ENCODE data around the gene LUC7L. TPM values are rescaled to one million over a fixed set of nuclear protein-coding genes. Genes with fewer than 3 reads are reported as not detected.
"Not testable (repeated sequence)": the region's sequence is repeated elsewhere in the genome, so short reads cannot be mapped to it uniquely, and the experiment has no call there.

The LUC7L gene
- total RNA-seq, 4 donors from 2014 or later: 109 to 180 (median 123) TPM

DNA sequence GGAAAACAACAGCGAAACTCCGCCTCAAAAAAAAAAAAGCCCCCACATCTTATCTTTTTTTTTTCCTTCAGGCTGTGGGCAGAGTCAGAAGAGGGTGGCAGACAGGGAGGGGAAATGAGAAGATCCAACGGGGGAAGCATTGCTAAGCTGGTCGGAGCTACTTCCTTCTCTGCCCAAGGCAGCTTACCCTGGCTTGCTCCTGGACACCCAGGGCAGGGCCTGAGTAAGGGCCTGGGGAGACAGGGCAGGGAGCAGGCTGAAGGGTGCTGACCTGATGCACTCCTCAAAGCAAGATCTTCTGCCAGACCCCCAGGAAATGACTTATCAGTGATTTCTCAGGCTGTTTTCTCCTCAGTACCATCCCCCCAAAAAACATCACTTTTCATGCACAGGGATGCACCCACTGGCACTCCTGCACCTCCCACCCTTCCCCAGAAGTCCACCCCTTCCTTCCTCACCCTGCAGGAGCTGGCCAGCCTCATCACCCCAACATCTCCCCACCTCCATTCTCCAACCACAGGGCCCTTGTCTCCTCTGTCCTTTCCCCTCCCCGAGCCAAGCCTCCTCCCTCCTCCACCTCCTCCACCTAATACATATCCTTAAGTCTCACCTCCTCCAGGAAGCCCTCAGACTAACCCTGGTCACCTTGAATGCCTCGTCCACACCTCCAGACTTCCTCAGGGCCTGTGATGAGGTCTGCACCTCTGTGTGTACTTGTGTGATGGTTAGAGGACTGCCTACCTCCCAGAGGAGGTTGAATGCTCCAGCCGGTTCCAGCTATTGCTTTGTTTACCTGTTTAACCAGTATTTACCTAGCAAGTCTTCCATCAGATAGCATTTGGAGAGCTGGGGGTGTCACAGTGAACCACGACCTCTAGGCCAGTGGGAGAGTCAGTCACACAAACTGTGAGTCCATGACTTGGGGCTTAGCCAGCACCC, 54.0 kb downstream of the LUC7L start:
- WGBS, 2 donors: 16 to 21% methylated on average over 7 to 8 of the region's 8 CpGs
- H3K9me3 ChIP-seq: no peaks in the 10 kb centered on the region
- no peaks in the 10 kb centered on the region for H3K36me3 ChIP-seq
- no peak overlapping the region for H3K27ac ChIP-seq
- H3K4me3 ChIP-seq: no peak overlapping the region
- peaks cover 0 to 26% (median 3%) of the 10 kb centered on the region in 4 donors for H3K4me1 ChIP-seq
- no peak for DNase-seq (ENCODE audit: low spot score in 2 of 2)
- TF ChIP-seq POLR2A (IDR thresholded peaks at IDR 0.05) (no peak), CTCF (IDR thresholded peaks at IDR 0.05) (no peak), EP300 (IDR thresholded peaks at IDR 0.05) (no peak)
- peaks cover 0 to 77% of the 10 kb centered on the region in 2 donors for H3K27me3 ChIP-seq

DNA sequence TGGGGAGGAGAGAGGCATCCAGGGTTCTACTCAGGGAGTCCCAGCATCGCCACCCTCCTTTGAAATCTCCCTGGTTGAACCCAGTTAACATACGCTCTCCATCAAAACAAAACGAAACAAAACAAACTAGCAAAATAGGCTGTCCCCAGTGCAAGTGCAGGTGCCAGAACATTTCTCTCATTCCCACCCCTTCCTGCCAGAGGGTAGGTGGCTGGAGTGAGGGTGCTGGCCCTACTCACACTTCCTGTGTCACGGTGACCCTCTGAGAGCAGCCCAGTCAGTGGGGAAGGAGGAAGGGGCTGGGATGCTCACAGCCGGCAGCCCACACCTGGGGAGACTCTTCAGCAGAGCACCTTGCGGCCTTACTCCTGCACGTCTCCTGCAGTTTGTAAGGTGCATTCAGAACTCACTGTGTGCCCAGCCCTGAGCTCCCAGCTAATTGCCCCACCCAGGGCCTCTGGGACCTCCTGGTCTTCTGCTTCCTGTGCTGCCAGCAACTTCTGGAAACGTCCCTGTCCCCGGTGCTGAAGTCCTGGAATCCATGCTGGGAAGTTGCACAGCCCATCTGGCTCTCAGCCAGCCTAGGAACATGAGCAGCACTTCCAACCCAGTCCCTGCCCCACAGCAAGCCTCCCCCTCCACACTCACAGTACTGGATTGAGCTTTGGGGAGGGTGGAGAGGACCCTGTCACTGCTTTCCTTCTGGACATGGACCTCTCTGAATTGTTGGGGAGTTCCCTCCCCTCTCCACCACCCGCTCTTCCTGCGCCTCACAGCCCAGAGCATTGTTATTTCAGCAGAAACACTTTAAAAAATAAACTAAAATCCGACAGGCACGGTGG, 55.1 kb downstream of the LUC7L start:
- not testable (repeated sequence) for H3K4me3 ChIP-seq; H3K27ac ChIP-seq; H3K9me3 ChIP-seq; H3K36me3 ChIP-seq; DNase-seq (ENCODE audit: low spot score in 2 of 2)
- peaks cover 0 to 19% (median 2%) of the 10 kb centered on the region in 4 donors for H3K4me1 ChIP-seq
- peaks cover 0 to 76% of the 10 kb centered on the region in 2 donors for H3K27me3 ChIP-seq
- 22 to 30% methylated on average over 7 to 8 of the region's 13 CpGs for WGBS, 2 donors

DNA sequence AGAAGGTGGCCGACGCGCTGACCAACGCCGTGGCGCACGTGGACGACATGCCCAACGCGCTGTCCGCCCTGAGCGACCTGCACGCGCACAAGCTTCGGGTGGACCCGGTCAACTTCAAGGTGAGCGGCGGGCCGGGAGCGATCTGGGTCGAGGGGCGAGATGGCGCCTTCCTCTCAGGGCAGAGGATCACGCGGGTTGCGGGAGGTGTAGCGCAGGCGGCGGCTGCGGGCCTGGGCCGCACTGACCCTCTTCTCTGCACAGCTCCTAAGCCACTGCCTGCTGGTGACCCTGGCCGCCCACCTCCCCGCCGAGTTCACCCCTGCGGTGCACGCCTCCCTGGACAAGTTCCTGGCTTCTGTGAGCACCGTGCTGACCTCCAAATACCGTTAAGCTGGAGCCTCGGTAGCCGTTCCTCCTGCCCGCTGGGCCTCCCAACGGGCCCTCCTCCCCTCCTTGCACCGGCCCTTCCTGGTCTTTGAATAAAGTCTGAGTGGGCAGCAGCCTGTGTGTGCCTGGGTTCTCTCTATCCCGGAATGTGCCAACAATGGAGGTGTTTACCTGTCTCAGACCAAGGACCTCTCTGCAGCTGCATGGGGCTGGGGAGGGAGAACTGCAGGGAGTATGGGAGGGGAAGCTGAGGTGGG, 55.9 kb downstream of the LUC7L start:
- H3K36me3 ChIP-seq; H3K9me3 ChIP-seq; H3K27ac ChIP-seq; H3K4me3 ChIP-seq; DNase-seq (ENCODE audit: low spot score in 2 of 2): not testable (repeated sequence)
- peaks cover 0 to 19% (median 2%) of the 10 kb centered on the region in 4 donors for H3K4me1 ChIP-seq
- peaks cover 0 to 76% of the 10 kb centered on the region in 2 donors for H3K27me3 ChIP-seq
- WGBS, 2 donors: 2 to 4% methylated on average over 8 to 17 of the region's 44 CpGs

- not testable (repeated sequence) for H3K27ac ChIP-seq; DNase-seq (ENCODE audit: low spot score in 2 of 2); H3K9me3 ChIP-seq; H3K4me3 ChIP-seq; H3K36me3 ChIP-seq
- Histone ChIP-seq H3K4me1 (peaks cover 0 to 17% (median 1%) of the 10 kb centered on the region in 4 donors), H3K27me3 (peaks cover 0 to 76% of the 10 kb centered on the region in 2 donors)
- WGBS, 2 donors: no CpG with 5 or more reads among the region's 74 CpGs
These were observed 56.8 kb downstream of the LUC7L start, which contains the start of gene HBA2 for GRCh38 chr16:172374-172941. Gene HBA2, plus strand, starts transcription at chr16:172876. Its CDS starts 37 bp downstream, at chr16:172913.

DNA sequence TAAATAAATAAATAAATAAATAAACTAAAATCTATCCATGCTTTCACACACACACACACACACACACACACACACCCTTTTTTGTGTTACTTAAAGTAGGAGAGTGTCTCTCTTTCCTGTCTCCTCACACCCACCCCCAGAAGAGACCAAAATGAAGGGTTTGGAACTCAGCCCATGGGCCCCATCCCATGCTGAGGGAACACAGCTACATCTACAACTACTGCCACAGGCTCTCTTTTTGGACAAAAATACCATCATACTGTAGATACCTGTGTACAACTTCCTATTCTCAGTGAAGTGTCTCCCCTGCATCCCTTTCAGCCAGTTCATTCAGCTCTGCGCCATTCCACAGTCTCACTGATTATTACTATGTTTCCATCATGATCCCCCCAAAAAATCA, 58.5 kb downstream of the LUC7L start:
- Histone ChIP-seq H3K4me3 (no peak overlapping the region), H3K9me3 (no peaks in the 10 kb centered on the region), H3K27ac (no peak overlapping the region), H3K27me3 (peaks cover under 1 to 82% of the 10 kb centered on the region in 2 donors), H3K4me1 (peaks cover 0 to 20% (median 7%) of the 10 kb centered on the region in 4 donors), H3K36me3 (no peaks in the 10 kb centered on the region)
- DNase-seq (ENCODE audit: low spot score in 2 of 2): no peak
- 8 to 44% methylated on average over 1 of the region's 1 CpG for WGBS, 2 donors
- no peak for TF ChIP-seq POLR2A (IDR thresholded peaks at IDR 0.05)
- TF ChIP-seq CTCF (IDR thresholded peaks at IDR 0.05): no peak
- no peak for TF ChIP-seq EP300 (IDR thresholded peaks at IDR 0.05)

GRCh38 chr16:170088-170507, 59.2 kb downstream of the LUC7L start:
- not testable (repeated sequence) for H3K9me3 ChIP-seq; H3K27ac ChIP-seq; H3K36me3 ChIP-seq; DNase-seq (ENCODE audit: low spot score in 2 of 2); H3K4me3 ChIP-seq
- peaks cover 0 to 24% (median 14%) of the 10 kb centered on the region in 4 donors for H3K4me1 ChIP-seq
- 2 to 10% methylated on average over 4 to 5 of the region's 5 CpGs for WGBS, 2 donors
- peaks cover 3 to 82% of the 10 kb centered on the region in 2 donors for H3K27me3 ChIP-seq
